HG03280 (cell line): ENCODE results near the gene TAF11L8.
"Not testable (repeated sequence)": the region's sequence is repeated elsewhere in the genome, so short reads cannot be mapped to it uniquely, and the experiment has no call there.

ENCODE experiments used
- ATAC-seq: cut with Tn5 transposase; IDR thresholded peaks from one replicate; pipeline ENCODE4 v1.9.1; 2021; ENCODE audit warnings: mild to moderate bottlenecking, moderate library complexity; ENCODE audit not compliant: unreplicated experiment

The TAF11L8 gene

GRCh38 chr5:17590860-17591259 lies at the start of gene TAF11L8:
Gene TAF11L8, minus strand, starts transcription at chr5:17590960.
- not testable (repeated sequence) for ATAC-seq

GRCh38 chr5:17634160-17634559 lies 43.4 kb upstream of the TAF11L8 start, which contains the start of gene TAF11L14:
Gene TAF11L14, plus strand, starts transcription at chr5:17634460.
- no peak for ATAC-seq

- not testable (repeated sequence) for ATAC-seq
Observed at GRCh38 chr5:17631788-17632187, 41.0 kb upstream of the TAF11L8 start, which contains the start of gene TAF11L13. Gene TAF11L13, plus strand, starts transcription at chr5:17632088.

- ATAC-seq: no peak
Observed at GRCh38 chr5:17625686-17626085, 34.9 kb upstream of the TAF11L8 start.

- ATAC-seq: no peak
Observed at GRCh38 chr5:17620627-17621026, 29.9 kb upstream of the TAF11L8 start.

GRCh38 chr5:17619354-17619753 lies 28.6 kb upstream of the TAF11L8 start:
- ATAC-seq: no peak

GRCh38 chr5:17614872-17615605 lies 24.3 kb upstream of the TAF11L8 start:
- no peak for ATAC-seq

GRCh38 chr5:17610092-17610491 lies 19.3 kb upstream of the TAF11L8 start, which contains the start of gene TAF11L12:
Gene TAF11L12, plus strand, starts transcription at chr5:17610392.
- not testable (repeated sequence) for ATAC-seq

- not testable (repeated sequence) for ATAC-seq
Observed at GRCh38 chr5:17607461-17607860, 16.7 kb upstream of the TAF11L8 start.

GRCh38 chr5:17604951-17605350 lies 14.2 kb upstream of the TAF11L8 start:
- ATAC-seq: no peak

GRCh38 chr5:17603880-17604279 lies 13.1 kb upstream of the TAF11L8 start, which contains the start of gene TAF11L11:
Gene TAF11L11, plus strand, starts transcription at chr5:17604183.
- ATAC-seq: not testable (repeated sequence)

GRCh38 chr5:17597728-17598127 lies 7.0 kb upstream of the TAF11L8 start, which contains the start of gene TAF11L10:
Gene TAF11L10, minus strand, starts transcription at chr5:17597828.
- not testable (repeated sequence) for ATAC-seq

GRCh38 chr5:17594255-17594654 lies 3.5 kb upstream of the TAF11L8 start, which contains the start of gene TAF11L9:
Gene TAF11L9, minus strand, starts transcription at chr5:17594394.
- not testable (repeated sequence) for ATAC-seq

- ATAC-seq: not testable (repeated sequence)
Observed at GRCh38 chr5:17585658-17586057, 5.1 kb downstream of the TAF11L8 start, which contains the start of gene TAF11L7. Gene TAF11L7, minus strand, starts transcription at chr5:17585758.
